Measurements from ENCODE around the gene CDIPT. TPM values are rescaled to one million over a fixed set of nuclear protein-coding genes. Genes with fewer than 3 reads are reported as not detected.

Gene CDIPT
- total and polyA plus RNA-seq, 2 of the 13 experiments (the other 11 are each of a cell fraction or from before 2014, with no cell fraction given): 54.9 to 97.5 TPM

GRCh38 chr16:29820730-29821642 lies 42.0 kb downstream of the CDIPT start (continued):
- TF ChIP-seq ZFP91 (CRISPR knock-in tag; IDR thresholded peaks at IDR 0.05; ENCODE audit: borderline replicate concordance) (no peak), TP53 (CRISPR knock-in tag; conservative IDR thresholded peaks at IDR 0.05) (no peak), CEBPB (IDR thresholded peaks at IDR 0.05; ENCODE audit: borderline replicate concordance, low read depth, low read length) (no peak), MEIS1 (CRISPR knock-in tag; IDR thresholded peaks at IDR 0.05; ENCODE audit: borderline replicate concordance) (no peak), ZNF710 (CRISPR knock-in tag; IDR thresholded peaks at IDR 0.05; ENCODE audit: borderline replicate concordance) (no peak), ZNF607 (CRISPR knock-in tag; IDR thresholded peaks at IDR 0.05; ENCODE audit: borderline replicate concordance) (no peak), HOXA3 (CRISPR knock-in tag; IDR thresholded peaks at IDR 0.05) (no peak), ZSCAN25 (CRISPR knock-in tag; IDR thresholded peaks at IDR 0.05) (no peak), SUZ12 (IDR thresholded peaks at IDR 0.05; ENCODE audit: low read depth, low read length) (no peak), NFIB (CRISPR knock-in tag; IDR thresholded peaks at IDR 0.05; ENCODE audit: borderline replicate concordance) (no peak), RNF2 (conservative IDR thresholded peaks at IDR 0.05; ENCODE audit: low read depth) (no peak), ZNF891 (CRISPR knock-in tag; IDR thresholded peaks at IDR 0.05) (no peak), STAG1 (CRISPR knock-in tag; IDR thresholded peaks at IDR 0.05) (0 out of 2 replicates have a peak, but pooled peaks have one; percentile 4), FOXK1 (CRISPR knock-in tag; IDR thresholded peaks at IDR 0.05; ENCODE audit: borderline replicate concordance, low read depth) (no peak; the same call in 1 of the 2 replicates), NFAT5 (CRISPR knock-in tag; IDR thresholded peaks at IDR 0.05) (no peak; the same call in 1 of the 2 replicates), JUNB (CRISPR knock-in tag; IDR thresholded peaks at IDR 0.05; ENCODE audit: borderline replicate concordance) (no peak), KDM4B (CRISPR knock-in tag; IDR thresholded peaks at IDR 0.05) (no peak), ZNF263 (CRISPR knock-in tag; IDR thresholded peaks at IDR 0.05) (no peak)
